Measurements from ENCODE around the gene IGF1.

IGF1 gene

DNA sequence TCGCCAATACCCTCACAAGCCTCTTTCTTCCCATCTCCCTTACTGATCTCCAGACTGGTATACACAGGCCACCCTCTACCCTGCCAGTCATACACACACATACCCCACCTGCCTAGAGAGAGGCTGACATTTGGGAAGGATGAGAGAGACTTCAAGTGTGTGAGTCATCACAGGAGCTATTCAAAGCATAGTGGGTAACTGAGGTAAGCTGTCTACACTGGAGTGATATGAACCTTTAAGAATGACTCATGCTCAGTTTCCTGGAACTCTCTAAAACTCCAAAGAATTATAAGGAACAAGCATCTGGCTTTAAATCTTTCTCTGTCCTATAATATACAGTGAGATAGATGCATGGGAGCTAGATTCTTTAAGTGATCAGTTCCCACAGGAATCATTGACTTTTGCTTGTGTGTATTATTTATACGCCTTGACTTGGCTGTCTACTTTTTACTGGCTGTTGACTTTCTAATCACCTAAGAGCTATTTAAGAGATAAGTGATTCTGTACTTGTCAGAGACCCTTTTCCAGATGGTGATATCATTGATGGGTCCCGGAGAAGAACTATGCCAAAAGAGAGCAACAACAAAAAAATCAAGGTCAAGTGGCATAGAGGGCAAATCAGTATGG lies 5.8 kb downstream of the IGF1 start:
- CTCF ChIA-PET, result interaction anchor here (0.8 to 1.2 kb wide), 2 partner anchors 9 to 12 kb away, joined by 3 to 5 read pairs; no protein-coding TSS in a partner anchor
- POLR2A ChIA-PET, result no interaction called here
- TF ChIP-seq, protein P1, sequence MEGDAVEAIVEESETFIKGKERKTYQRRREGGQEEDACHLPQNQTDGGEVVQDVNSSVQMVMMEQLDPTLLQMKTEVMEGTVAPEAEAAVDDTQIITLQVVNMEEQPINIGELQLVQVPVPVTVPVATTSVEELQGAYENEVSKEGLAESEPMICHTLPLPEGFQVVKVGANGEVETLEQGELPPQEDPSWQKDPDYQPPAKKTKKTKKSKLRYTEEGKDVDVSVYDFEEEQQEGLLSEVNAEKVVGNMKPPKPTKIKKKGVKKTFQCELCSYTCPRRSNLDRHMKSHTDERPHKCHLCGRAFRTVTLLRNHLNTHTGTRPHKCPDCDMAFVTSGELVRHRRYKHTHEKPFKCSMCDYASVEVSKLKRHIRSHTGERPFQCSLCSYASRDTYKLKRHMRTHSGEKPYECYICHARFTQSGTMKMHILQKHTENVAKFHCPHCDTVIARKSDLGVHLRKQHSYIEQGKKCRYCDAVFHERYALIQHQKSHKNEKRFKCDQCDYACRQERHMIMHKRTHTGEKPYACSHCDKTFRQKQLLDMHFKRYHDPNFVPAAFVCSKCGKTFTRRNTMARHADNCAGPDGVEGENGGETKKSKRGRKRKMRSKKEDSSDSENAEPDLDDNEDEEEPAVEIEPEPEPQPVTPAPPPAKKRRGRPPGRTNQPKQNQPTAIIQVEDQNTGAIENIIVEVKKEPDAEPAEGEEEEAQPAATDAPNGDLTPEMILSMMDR (IDR thresholded peaks at IDR 0.05; ENCODE audit: insufficient read depth, low read length, missing control alignments), result no peak
- H3K4me3 ChIP-seq (ENCODE audit: low read depth, low read length), result no peak overlapping the region
- no peak for DNase-seq (ENCODE audit: low read depth, low spot score)

DNA sequence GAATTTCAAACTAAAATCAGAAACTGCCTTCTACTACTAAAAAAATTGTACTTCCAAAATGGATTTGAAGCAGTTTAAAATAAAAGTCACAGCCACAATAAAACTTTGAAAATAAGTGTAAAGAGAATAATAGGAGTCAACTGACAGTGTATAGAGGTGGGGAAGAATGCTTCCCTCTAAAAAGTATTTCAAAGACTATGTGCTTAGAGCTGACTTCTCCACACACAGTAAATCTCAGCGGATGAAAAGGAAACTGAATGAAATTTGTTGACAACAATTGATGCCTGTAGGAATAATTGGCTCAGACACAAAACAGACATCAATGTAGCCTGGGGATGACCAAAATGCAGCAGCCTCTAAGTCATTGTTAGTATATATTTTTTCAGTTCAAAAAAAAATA lies 7.9 kb downstream of the IGF1 start:
- ChIA-PET CTCF (interaction anchor here (5.1 kb wide), 1 partner anchor 11 kb away, joined by 44 read pairs; no protein-coding TSS in a partner anchor), POLR2A (no interaction called here)
- DNase-seq (ENCODE audit: low read depth, low spot score), result no peak
- H3K4me3 ChIP-seq (ENCODE audit: low read depth, low read length), result no peak overlapping the region
- TF ChIP-seq, protein P1 (IDR thresholded peaks at IDR 0.05; ENCODE audit: insufficient read depth, low read length, missing control alignments), result no peak

DNA sequence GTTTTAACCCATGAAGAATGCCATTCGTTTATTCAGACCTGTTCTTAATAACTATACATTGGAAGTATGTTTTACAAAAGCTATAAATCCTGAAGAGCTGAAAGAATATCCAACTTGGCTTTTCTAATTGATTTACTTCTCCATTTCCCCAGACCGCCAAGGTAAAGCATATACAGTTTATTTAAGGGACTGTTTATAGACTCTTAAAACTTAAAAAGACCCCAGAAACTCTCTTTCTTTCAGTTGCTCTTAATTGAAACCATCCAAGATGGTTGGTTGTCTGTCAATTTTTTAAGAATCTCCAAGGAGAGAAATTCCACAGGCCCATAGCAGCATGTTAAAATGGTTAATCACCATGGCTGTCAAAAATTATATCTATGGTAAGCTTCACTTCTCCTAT lies 8.8 kb downstream of the IGF1 start:
- ChIA-PET CTCF (interaction anchor here (0.7 to 5.1 kb wide), 3 partner anchors 8 to 236 kb away, joined by 3 to 44 read pairs (median 3); no protein-coding TSS in a partner anchor), POLR2A (no interaction called here)
- H3K4me3 ChIP-seq (ENCODE audit: low read depth, low read length), result no peak overlapping the region
- no peak for DNase-seq (ENCODE audit: low read depth, low spot score)
- TF ChIP-seq, protein P1 (IDR thresholded peaks at IDR 0.05; ENCODE audit: insufficient read depth, low read length, missing control alignments), result no peak

DNA sequence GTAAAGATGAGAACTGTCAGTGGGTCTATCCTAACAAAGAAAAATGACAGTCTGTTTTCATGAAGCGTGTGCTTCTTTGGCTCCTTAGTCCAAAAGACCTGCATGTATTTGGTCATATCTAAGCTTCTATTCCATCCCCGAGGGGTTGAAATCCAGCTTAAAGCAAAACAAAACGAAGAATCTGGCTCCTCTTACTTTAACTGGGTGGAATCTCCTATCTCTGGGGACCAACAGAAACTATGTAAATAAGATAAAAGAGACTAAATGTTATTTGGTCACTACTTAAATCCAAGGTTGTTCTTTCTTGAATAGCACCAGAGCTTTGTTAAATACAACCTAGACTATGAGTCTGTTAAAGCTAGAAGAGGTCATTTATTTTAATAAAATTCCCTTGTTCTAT lies 9.4 kb downstream of the IGF1 start:
- ChIA-PET CTCF (interaction anchor here (0.7 to 5.1 kb wide), 3 partner anchors 8 to 236 kb away, joined by 3 to 44 read pairs (median 3); no protein-coding TSS in a partner anchor), POLR2A (no interaction called here)
- no peak overlapping the region for H3K4me3 ChIP-seq (ENCODE audit: low read depth, low read length)
- TF ChIP-seq, protein P1 (IDR thresholded peaks at IDR 0.05; ENCODE audit: insufficient read depth, low read length, missing control alignments), result no peak
- no peak for DNase-seq (ENCODE audit: low read depth, low spot score)

DNA sequence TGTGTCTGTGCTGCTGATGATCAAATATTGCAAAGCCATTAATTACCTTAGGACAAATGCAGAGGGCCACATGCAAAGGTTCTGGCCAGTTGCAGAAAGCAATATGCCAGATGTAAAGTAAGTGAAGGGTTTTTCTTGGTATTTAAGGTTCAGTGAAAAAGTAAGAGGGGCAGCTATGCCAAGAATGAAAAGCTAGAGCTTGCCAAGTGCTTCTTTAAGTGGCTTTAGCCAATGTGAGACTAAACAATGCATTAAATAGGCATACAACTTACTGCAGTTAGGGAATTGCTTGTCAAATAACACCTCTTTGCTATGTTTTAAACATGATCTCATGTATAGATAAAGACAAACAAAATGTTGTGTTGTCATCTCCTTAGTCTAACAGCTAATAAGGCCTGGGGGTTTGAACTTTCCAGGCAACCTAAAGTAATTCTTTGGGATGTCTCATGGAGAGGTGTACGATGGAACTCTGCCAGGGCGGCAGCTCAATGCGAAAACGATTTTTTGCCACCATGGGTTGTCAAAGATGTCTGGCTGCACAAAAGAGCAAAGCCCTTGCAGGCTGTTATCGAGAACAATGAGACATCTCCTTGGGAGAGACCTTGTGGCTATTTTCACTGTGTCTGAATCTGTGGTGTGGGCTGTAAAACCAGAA lies 12.0 kb downstream of the IGF1 start:
- no peak for DNase-seq (ENCODE audit: low read depth, low spot score)
- H3K4me3 ChIP-seq (ENCODE audit: low read depth, low read length), result no peak overlapping the region
- TF ChIP-seq, protein P1 (IDR thresholded peaks at IDR 0.05; ENCODE audit: insufficient read depth, low read length, missing control alignments), result no peak
- POLR2A ChIA-PET, result no interaction called here
- CTCF ChIA-PET, result interaction anchor here (0.8 to 5.1 kb wide), 2 partner anchors 15 to 91 kb away, joined by 3 to 44 read pairs; no protein-coding TSS in a partner anchor

DNA sequence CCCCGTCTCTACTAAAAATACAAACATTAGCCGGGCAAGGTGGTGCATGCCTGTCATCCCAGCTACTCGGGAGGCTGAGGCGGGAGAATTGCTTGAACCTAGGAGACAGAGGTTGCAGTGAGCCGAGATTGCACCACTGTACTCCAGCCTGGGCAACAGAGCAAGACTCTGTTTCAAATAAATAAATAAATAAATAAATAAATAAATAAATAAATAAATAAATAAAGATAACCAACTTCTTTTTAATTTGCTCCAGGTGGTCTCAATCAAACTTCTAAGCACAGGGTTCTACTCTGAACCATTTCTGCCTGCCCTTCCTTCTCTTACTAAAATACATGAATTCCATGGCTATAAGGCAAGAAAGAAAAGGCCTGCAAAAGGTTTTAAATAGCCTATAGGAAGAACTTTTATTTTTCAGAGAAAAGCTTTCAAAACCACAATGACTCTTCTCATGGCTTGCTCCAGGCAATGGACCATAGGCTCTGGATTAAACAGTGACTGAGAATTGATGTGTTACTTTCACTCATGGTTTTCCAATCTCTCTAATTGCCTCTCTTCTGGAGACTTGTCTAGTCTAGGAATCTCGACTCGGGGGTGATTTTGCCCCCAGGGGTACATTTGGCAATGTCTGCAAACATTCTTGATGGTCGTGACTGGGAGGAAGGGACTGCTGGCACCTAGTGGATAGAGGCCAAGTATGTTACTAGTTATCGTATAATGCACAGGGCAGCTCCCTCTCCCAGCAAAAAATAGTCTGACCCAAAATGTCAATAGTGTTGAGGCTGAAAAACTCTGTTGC lies 14.4 kb downstream of the IGF1 start:
- H3K4me3 ChIP-seq (ENCODE audit: low read depth, low read length), result no peak overlapping the region
- ChIA-PET POLR2A (no interaction called here), CTCF (interaction anchor here (1.5 kb wide), 1 partner anchor 18 kb away, joined by 6 read pairs; no protein-coding TSS in a partner anchor)
- TF ChIP-seq, protein P1 (IDR thresholded peaks at IDR 0.05; ENCODE audit: insufficient read depth, low read length, missing control alignments), result no peak
- no peak for DNase-seq (ENCODE audit: low read depth, low spot score)
